T-helper 1 cell treated with Interleukin-12 subunit alpha and Interleukin-12 subunit beta and Interleukin-4 antibody, amounts not matched to agents 30 μg/mL and 1 μg/mL, for 36 hours (primary cell): Measurements from ENCODE around the gene CCDC192.

Experiments
- H3K27ac Mint-ChIP-seq: one replicate; pipeline ENCODE4 v1.8.0; 2021; ENCODE audit warnings: mild to moderate bottlenecking, mixed read lengths
- H3K27me3 Mint-ChIP-seq: one replicate; pipeline ENCODE4 v1.8.0; 2021; ENCODE audit warnings: low read depth, mixed read lengths
- H3K36me3 Mint-ChIP-seq: one replicate; pipeline ENCODE4 v1.8.0; 2021; ENCODE audit warnings: low read depth, mixed read lengths
- H3K4me1 Mint-ChIP-seq: one replicate; pipeline ENCODE4 v1.8.0; 2021; ENCODE audit warnings: low read depth, mixed read lengths
- H3K4me3 Mint-ChIP-seq: one replicate; pipeline ENCODE4 v1.8.0; 2021; ENCODE audit warnings: mild to moderate bottlenecking, moderate library complexity, mixed read lengths
- H3K9me3 Mint-ChIP-seq: one replicate; pipeline ENCODE4 v1.8.0; 2021; ENCODE audit warnings: mixed read lengths

Gene CCDC192

GRCh38 chr5:127894461-127894860, 191.3 kb downstream of the CCDC192 start:
- no peak overlapping the region for H3K4me3 Mint-ChIP-seq
- H3K27me3 Mint-ChIP-seq, result peaks cover 5% of the 10 kb centered on the region
- H3K4me1 Mint-ChIP-seq, result no peaks in the 10 kb centered on the region
- no peak overlapping the region for H3K27ac Mint-ChIP-seq
- H3K36me3 Mint-ChIP-seq, result no peaks in the 10 kb centered on the region
- H3K9me3 Mint-ChIP-seq, result no peaks in the 10 kb centered on the region

- peaks cover 5% of the 10 kb centered on the region for H3K27me3 Mint-ChIP-seq
- H3K27ac Mint-ChIP-seq, result no peak overlapping the region
- no peaks in the 10 kb centered on the region for H3K36me3 Mint-ChIP-seq
- H3K4me3 Mint-ChIP-seq, result no peak overlapping the region
- H3K4me1 Mint-ChIP-seq, result no peaks in the 10 kb centered on the region
- no peaks in the 10 kb centered on the region for H3K9me3 Mint-ChIP-seq
These were observed 195.5 kb downstream of the CCDC192 start for GRCh38 chr5:127898551-127899213.

- Mint-ChIP-seq H3K9me3 (no peaks in the 10 kb centered on the region), H3K4me3 (no peak overlapping the region), H3K27ac (no peak overlapping the region)
These were observed 196.0 kb downstream of the CCDC192 start for GRCh38 chr5:127899214-127899610.

GRCh38 chr5:127906562-127907204, 203.5 kb downstream of the CCDC192 start:
- Mint-ChIP-seq H3K27me3 (peaks cover 20% of the 10 kb centered on the region), H3K27ac (no peak overlapping the region), H3K36me3 (no peaks in the 10 kb centered on the region), H3K4me3 (no peak overlapping the region), H3K4me1 (peaks cover 1% of the 10 kb centered on the region), H3K9me3 (no peaks in the 10 kb centered on the region)

More at GRCh38 chr5:127899214-127899610, 196.0 kb downstream of the CCDC192 start:
- H3K36me3 Mint-ChIP-seq, result no peaks in the 10 kb centered on the region
- peaks cover 5% of the 10 kb centered on the region for H3K27me3 Mint-ChIP-seq
- H3K4me1 Mint-ChIP-seq, result no peaks in the 10 kb centered on the region

GRCh38 chr5:127907907-127908306, 204.7 kb downstream of the CCDC192 start:
- H3K27ac Mint-ChIP-seq, result no peak overlapping the region
- H3K27me3 Mint-ChIP-seq, result peaks cover 20% of the 10 kb centered on the region
- H3K36me3 Mint-ChIP-seq, result no peaks in the 10 kb centered on the region
- no peak overlapping the region for H3K4me3 Mint-ChIP-seq
- H3K9me3 Mint-ChIP-seq, result no peaks in the 10 kb centered on the region
- peaks cover 1% of the 10 kb centered on the region for H3K4me1 Mint-ChIP-seq

- Mint-ChIP-seq H3K36me3 (no peaks in the 10 kb centered on the region), H3K4me3 (no peak overlapping the region), H3K9me3 (no peaks in the 10 kb centered on the region), H3K4me1 (peaks cover 1% of the 10 kb centered on the region), H3K27ac (no peak overlapping the region), H3K27me3 (peaks cover 20% of the 10 kb centered on the region)
These were observed 205.9 kb downstream of the CCDC192 start for GRCh38 chr5:127909066-127909465.

- no peak overlapping the region for H3K27ac Mint-ChIP-seq
- H3K9me3 Mint-ChIP-seq, result no peaks in the 10 kb centered on the region
- H3K27me3 Mint-ChIP-seq, result peaks cover 20% of the 10 kb centered on the region
- H3K36me3 Mint-ChIP-seq, result no peaks in the 10 kb centered on the region
- no peak overlapping the region for H3K4me3 Mint-ChIP-seq
- H3K4me1 Mint-ChIP-seq, result peaks cover 1% of the 10 kb centered on the region
These were observed 206.6 kb downstream of the CCDC192 start for GRCh38 chr5:127909821-127910220.

- Mint-ChIP-seq H3K4me1 (peaks cover 1% of the 10 kb centered on the region), H3K27me3 (peaks cover 19% of the 10 kb centered on the region), H3K4me3 (no peak overlapping the region), H3K9me3 (no peaks in the 10 kb centered on the region), H3K27ac (no peak overlapping the region), H3K36me3 (no peaks in the 10 kb centered on the region)
These were observed 207.2 kb downstream of the CCDC192 start for GRCh38 chr5:127910307-127910956.

GRCh38 chr5:127911619-127912018, 208.4 kb downstream of the CCDC192 start:
- Mint-ChIP-seq H3K27ac (no peak overlapping the region), H3K9me3 (no peaks in the 10 kb centered on the region), H3K4me3 (no peak overlapping the region), H3K36me3 (no peaks in the 10 kb centered on the region), H3K27me3 (peaks cover 11% of the 10 kb centered on the region), H3K4me1 (no peaks in the 10 kb centered on the region)

- peaks cover 7% of the 10 kb centered on the region for H3K4me1 Mint-ChIP-seq
- no peaks in the 10 kb centered on the region for H3K9me3 Mint-ChIP-seq
- H3K4me3 Mint-ChIP-seq, result no peak overlapping the region
- H3K36me3 Mint-ChIP-seq, result no peaks in the 10 kb centered on the region
- H3K27ac Mint-ChIP-seq, result no peak overlapping the region
- H3K27me3 Mint-ChIP-seq, result peaks cover 11% of the 10 kb centered on the region
These were observed 209.2 kb downstream of the CCDC192 start for GRCh38 chr5:127912411-127912810.

- Mint-ChIP-seq H3K9me3 (no peaks in the 10 kb centered on the region), H3K4me3 (peak overlapping the region; percentile 57), H3K27me3 (no peaks in the 10 kb centered on the region), H3K36me3 (no peaks in the 10 kb centered on the region), H3K27ac (peak overlapping the region; percentile 75), H3K4me1 (peaks cover 7% of the 10 kb centered on the region)
These were observed 213.8 kb downstream of the CCDC192 start for GRCh38 chr5:127916885-127917573.

- H3K36me3 Mint-ChIP-seq, result no peaks in the 10 kb centered on the region
- no peak overlapping the region for H3K27ac Mint-ChIP-seq
- peaks cover 7% of the 10 kb centered on the region for H3K4me1 Mint-ChIP-seq
- H3K4me3 Mint-ChIP-seq, result no peak overlapping the region
- no peaks in the 10 kb centered on the region for H3K27me3 Mint-ChIP-seq
- no peaks in the 10 kb centered on the region for H3K9me3 Mint-ChIP-seq
These were observed 216.0 kb downstream of the CCDC192 start for GRCh38 chr5:127919006-127919796.

GRCh38 chr5:127919818-127920217, 216.6 kb downstream of the CCDC192 start:
- H3K36me3 Mint-ChIP-seq, result no peaks in the 10 kb centered on the region
- peaks cover 7% of the 10 kb centered on the region for H3K4me1 Mint-ChIP-seq
- H3K4me3 Mint-ChIP-seq, result no peak overlapping the region
- no peaks in the 10 kb centered on the region for H3K27me3 Mint-ChIP-seq
- H3K27ac Mint-ChIP-seq, result no peak overlapping the region
- H3K9me3 Mint-ChIP-seq, result no peaks in the 10 kb centered on the region

- Mint-ChIP-seq H3K9me3 (no peaks in the 10 kb centered on the region), H3K4me1 (peaks cover 7% of the 10 kb centered on the region), H3K4me3 (no peak overlapping the region), H3K27ac (no peak overlapping the region), H3K27me3 (no peaks in the 10 kb centered on the region), H3K36me3 (no peaks in the 10 kb centered on the region)
These were observed 217.7 kb downstream of the CCDC192 start for GRCh38 chr5:127920936-127921335.
